ENCODE measurements around the gene ASIC4.
A peak's percentile ranks its signal among the peaks of the same experiment; 100 is the strongest.

Gene ASIC4

DNA sequence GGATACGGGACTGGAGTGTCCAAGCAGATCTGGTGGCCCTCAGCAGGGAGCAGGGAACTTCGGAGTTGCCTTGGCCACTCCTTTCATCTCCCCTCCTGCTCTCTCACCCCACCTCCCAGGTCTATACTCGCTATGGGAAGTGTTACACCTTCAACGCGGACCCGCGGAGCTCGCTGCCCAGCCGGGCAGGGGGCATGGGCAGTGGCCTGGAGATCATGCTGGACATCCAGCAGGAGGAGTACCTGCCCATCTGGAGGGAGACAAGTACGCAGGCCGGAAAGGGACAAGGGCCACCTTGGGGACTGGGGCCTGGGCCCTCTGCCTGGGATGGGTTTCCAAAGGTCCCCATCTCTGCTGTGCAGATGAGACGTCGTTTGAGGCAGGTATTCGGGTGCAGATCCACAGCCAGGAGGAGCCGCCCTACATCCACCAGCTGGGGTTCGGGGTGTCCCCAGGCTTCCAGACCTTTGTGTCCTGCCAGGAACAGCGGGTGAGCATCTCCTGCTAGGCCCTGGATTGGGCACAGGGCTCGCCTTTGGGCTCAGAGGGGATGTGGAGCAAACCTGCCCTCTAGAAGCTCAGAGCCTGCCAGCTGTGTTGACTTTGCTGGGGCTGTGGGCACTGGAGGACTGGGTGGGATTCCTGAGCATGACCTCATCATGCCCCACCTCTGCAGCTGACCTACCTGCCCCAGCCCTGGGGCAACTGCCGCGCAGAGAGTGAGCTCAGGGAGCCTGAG is 17.5 kb downstream of the ASIC4 start:
- H3K4me1 ChIP-seq (ENCODE audit: control insufficient read depth, insufficient read depth, low read length) = peaks cover 13% of the 10 kb centered on the region
- H3K27ac ChIP-seq (ENCODE audit: low read depth, low read length) = no peak overlapping the region
- no peaks in the 10 kb centered on the region for H3K9me3 ChIP-seq (ENCODE audit: control insufficient read depth, insufficient read depth, low read depth, low read length)
- H3K27me3 ChIP-seq (ENCODE audit: control insufficient read depth, insufficient read depth, low read length) = peaks cover 46% of the 10 kb centered on the region
- H3K4me3 ChIP-seq (ENCODE audit: low read depth, low read length) = no peak overlapping the region
- H3K9ac ChIP-seq (ENCODE audit: low read length) = no peak overlapping the region
- H3K36me3 ChIP-seq (ENCODE audit: control insufficient read depth, insufficient read depth, low read length) = no peaks in the 10 kb centered on the region

DNA sequence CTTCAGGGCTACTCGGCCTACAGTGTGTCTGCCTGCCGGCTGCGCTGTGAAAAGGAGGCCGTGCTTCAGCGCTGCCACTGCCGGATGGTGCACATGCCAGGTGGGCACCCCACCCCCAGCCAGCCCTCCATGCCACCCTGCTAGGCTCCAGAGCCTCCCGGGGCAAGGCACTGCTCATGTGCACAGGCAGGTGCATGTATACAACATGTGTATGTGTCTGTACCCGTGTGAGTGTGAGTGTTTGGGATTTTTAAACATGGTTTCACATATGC is 18.0 kb downstream of the ASIC4 start:
- Histone ChIP-seq H3K9ac (ENCODE audit: low read length) (no peak overlapping the region), H3K27ac (ENCODE audit: low read depth, low read length) (no peak overlapping the region), H3K9me3 (ENCODE audit: control insufficient read depth, insufficient read depth, low read depth, low read length) (no peaks in the 10 kb centered on the region), H3K4me3 (ENCODE audit: low read depth, low read length) (no peak overlapping the region), H3K36me3 (ENCODE audit: control insufficient read depth, insufficient read depth, low read length) (no peaks in the 10 kb centered on the region), H3K27me3 (ENCODE audit: control insufficient read depth, insufficient read depth, low read length) (peaks cover 41% of the 10 kb centered on the region), H3K4me1 (ENCODE audit: control insufficient read depth, insufficient read depth, low read length) (peaks cover 17% of the 10 kb centered on the region)

DNA sequence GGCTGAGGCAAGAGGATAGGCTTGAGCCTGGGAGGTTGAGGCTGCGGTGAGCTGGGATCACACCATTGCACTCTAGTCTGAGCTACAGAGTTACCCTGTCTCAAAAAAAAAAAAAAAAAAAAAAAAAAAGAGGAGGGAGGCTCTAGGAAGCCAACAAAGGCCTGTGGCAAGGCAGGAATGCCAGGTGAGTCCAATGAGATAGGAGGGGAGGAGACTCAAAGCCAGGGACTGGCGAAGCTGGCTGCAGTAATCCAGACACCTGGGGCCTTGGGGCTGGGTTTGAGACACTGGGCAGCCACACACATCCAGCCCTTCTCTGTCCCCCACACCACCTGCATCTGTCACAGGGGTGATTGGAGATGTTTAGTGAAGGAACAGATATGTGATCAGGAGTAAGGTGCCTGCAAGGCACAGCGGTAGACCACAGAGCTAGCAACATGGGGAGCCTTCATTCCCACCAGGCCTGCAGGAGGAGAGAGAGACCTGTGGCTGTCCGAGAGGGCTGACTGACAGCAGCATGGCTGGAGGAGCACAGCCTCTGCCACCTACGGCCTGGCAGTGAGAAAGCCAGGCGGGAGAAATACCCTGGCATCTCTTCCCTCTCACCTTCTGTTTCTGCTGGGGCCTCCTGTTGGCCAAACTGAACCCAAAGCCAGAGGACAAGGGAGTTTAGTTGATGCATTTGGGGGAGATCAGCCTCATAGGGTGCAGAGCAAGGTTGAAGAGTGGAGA is 19.8 kb downstream of the ASIC4 start:
- no peak overlapping the region for H3K9ac ChIP-seq (ENCODE audit: low read length)
- H3K4me3 ChIP-seq (ENCODE audit: low read depth, low read length) = no peak overlapping the region
- peaks cover 34% of the 10 kb centered on the region for H3K4me1 ChIP-seq (ENCODE audit: control insufficient read depth, insufficient read depth, low read length)
- H3K27ac ChIP-seq (ENCODE audit: low read depth, low read length) = no peak overlapping the region
- no peaks in the 10 kb centered on the region for H3K9me3 ChIP-seq (ENCODE audit: control insufficient read depth, insufficient read depth, low read depth, low read length)
- peaks cover 4% of the 10 kb centered on the region for H3K36me3 ChIP-seq (ENCODE audit: control insufficient read depth, insufficient read depth, low read length)
- H3K27me3 ChIP-seq (ENCODE audit: control insufficient read depth, insufficient read depth, low read length) = peaks cover 28% of the 10 kb centered on the region

DNA sequence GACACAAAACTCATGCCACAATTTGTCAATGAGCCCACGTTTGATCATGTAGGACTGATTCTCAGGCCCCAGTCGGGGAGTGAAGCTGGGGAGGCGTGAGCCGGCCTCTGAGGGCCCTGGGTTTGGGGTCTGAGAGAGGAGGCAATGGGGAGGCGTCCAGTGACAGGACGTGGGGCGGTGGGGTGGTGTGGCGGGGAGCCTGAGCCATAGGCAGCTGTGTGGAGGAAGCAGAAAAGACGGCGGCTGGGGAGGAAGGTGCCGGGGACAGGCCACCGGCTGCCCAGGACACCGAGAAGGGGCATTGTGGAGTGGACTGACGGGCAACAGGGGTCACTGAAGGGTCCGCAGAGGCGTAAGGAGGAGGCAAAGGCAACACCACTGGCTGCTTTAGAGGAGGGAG is 22.1 kb downstream of the ASIC4 start:
- no peak overlapping the region for H3K9ac ChIP-seq (ENCODE audit: low read length)
- H3K27me3 ChIP-seq (ENCODE audit: control insufficient read depth, insufficient read depth, low read length) = peaks cover 10% of the 10 kb centered on the region; the same call in 1 of the 2 replicates
- H3K4me3 ChIP-seq (ENCODE audit: low read depth, low read length) = no peak overlapping the region
- H3K36me3 ChIP-seq (ENCODE audit: control insufficient read depth, insufficient read depth, low read length) = peaks cover 27% of the 10 kb centered on the region
- H3K9me3 ChIP-seq (ENCODE audit: control insufficient read depth, insufficient read depth, low read depth, low read length) = no peaks in the 10 kb centered on the region
- no peak overlapping the region for H3K27ac ChIP-seq (ENCODE audit: low read depth, low read length)
- peaks cover 23% of the 10 kb centered on the region for H3K4me1 ChIP-seq (ENCODE audit: control insufficient read depth, insufficient read depth, low read length)

DNA sequence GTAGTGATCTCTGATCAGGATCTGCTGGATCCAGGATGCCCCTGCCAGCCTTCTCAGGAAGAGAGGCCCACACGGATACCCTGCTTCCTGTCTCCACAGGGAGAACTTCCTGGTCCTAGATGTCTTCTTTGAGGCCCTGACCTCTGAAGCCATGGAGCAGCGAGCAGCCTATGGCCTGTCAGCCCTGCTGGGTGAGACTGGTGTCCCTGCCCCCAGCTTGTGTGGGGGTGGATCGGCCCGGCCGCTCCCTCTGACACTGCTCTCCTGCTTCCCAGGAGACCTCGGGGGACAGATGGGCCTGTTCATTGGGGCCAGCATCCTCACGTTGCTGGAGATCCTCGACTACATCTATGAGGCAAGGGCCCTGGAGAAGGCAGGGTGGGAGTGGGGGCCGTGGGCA is 22.7 kb downstream of the ASIC4 start:
- Histone ChIP-seq H3K9me3 (ENCODE audit: control insufficient read depth, insufficient read depth, low read depth, low read length) (no peaks in the 10 kb centered on the region), H3K27ac (ENCODE audit: low read depth, low read length) (no peak overlapping the region), H3K36me3 (ENCODE audit: control insufficient read depth, insufficient read depth, low read length) (peaks cover 27% of the 10 kb centered on the region), H3K4me1 (ENCODE audit: control insufficient read depth, insufficient read depth, low read length) (peaks cover 25% of the 10 kb centered on the region), H3K9ac (ENCODE audit: low read length) (no peak overlapping the region), H3K27me3 (ENCODE audit: control insufficient read depth, insufficient read depth, low read length) (peaks cover 8% of the 10 kb centered on the region; the same call in 1 of the 2 replicates), H3K4me3 (ENCODE audit: low read depth, low read length) (no peak overlapping the region)

DNA sequence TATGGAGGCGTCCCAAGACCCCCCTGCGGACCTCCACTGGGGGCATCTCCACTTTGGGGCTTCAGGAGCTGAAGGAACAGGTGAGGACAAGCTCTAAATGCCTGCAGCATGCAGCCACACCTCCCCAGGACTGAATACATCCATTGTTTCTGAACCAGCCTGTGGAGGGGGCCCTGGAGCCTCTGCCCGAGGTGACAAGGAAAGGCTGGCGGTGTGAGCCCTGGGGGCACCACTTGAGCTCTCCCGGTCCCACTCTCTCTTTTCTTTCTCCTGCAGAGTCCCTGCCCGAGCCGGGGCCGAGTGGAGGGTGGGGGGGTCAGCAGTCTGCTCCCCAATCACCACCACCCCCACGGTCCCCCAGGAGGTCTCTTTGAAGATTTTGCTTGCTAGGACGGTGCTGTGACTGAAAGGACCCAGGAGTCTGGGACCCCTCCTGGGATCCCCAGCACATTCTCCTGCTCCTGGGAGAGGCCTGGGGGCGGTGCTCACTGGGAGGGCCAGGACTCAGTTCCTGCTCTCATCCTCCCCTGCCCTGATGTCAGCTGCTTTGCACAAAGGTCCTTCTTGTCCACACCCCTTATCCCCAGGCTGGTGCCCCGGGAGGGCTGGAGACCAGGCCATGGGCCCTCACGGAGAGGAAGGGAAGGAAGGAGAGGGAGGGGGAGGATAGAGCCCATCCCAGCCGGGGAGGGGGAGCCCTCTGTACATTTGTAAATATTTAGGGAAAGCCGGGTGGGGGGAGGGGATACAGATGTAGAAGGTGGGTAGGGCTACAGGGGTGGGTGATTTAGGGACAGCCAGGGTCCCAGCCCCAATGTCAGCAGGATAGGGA is 23.6 kb downstream of the ASIC4 start:
- H3K36me3 ChIP-seq (ENCODE audit: control insufficient read depth, insufficient read depth, low read length) = peaks cover 27% of the 10 kb centered on the region
- no peaks in the 10 kb centered on the region for H3K9me3 ChIP-seq (ENCODE audit: control insufficient read depth, insufficient read depth, low read depth, low read length)
- no peak overlapping the region for H3K27ac ChIP-seq (ENCODE audit: low read depth, low read length)
- peaks cover 30% of the 10 kb centered on the region for H3K4me1 ChIP-seq (ENCODE audit: control insufficient read depth, insufficient read depth, low read length)
- H3K4me3 ChIP-seq (ENCODE audit: low read depth, low read length) = peak overlapping the region; percentile 29; the same call in 1 of the 2 replicates
- H3K27me3 ChIP-seq (ENCODE audit: control insufficient read depth, insufficient read depth, low read length) = 0 out of 2 replicates have a peak, but pooled peaks cover 2% of the 10 kb centered on the region
- H3K9ac ChIP-seq (ENCODE audit: low read length) = no peak overlapping the region

DNA sequence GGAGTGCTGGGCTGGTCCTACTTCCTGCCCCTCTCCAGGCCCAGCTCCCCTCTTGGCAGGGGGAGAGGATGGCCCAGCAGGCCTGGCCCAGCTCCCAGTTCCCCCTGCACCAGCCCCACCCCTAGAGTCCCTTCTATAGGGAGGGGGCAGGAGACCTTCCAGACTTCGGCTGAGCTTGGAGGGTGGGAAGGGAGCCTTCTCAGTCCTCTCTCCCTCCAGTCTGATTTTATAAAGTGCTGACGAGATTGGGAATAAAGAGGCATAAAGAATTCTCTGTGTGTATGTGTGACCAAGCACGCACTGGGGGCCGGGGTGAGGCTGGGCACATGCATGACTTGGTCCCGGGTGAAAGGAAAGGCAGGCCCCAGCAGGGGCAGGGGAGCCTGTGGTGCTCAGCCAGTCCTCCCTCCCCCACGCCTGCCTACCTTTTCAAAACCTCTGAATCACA is 24.2 kb downstream of the ASIC4 start:
- peaks cover 30% of the 10 kb centered on the region for H3K4me1 ChIP-seq (ENCODE audit: control insufficient read depth, insufficient read depth, low read length)
- H3K27ac ChIP-seq (ENCODE audit: low read depth, low read length) = no peak overlapping the region
- H3K4me3 ChIP-seq (ENCODE audit: low read depth, low read length) = no peak overlapping the region
- peaks cover 27% of the 10 kb centered on the region for H3K36me3 ChIP-seq (ENCODE audit: control insufficient read depth, insufficient read depth, low read length)
- H3K27me3 ChIP-seq (ENCODE audit: control insufficient read depth, insufficient read depth, low read length) = no peaks in the 10 kb centered on the region
- H3K9me3 ChIP-seq (ENCODE audit: control insufficient read depth, insufficient read depth, low read depth, low read length) = no peaks in the 10 kb centered on the region
- no peak overlapping the region for H3K9ac ChIP-seq (ENCODE audit: low read length)

DNA sequence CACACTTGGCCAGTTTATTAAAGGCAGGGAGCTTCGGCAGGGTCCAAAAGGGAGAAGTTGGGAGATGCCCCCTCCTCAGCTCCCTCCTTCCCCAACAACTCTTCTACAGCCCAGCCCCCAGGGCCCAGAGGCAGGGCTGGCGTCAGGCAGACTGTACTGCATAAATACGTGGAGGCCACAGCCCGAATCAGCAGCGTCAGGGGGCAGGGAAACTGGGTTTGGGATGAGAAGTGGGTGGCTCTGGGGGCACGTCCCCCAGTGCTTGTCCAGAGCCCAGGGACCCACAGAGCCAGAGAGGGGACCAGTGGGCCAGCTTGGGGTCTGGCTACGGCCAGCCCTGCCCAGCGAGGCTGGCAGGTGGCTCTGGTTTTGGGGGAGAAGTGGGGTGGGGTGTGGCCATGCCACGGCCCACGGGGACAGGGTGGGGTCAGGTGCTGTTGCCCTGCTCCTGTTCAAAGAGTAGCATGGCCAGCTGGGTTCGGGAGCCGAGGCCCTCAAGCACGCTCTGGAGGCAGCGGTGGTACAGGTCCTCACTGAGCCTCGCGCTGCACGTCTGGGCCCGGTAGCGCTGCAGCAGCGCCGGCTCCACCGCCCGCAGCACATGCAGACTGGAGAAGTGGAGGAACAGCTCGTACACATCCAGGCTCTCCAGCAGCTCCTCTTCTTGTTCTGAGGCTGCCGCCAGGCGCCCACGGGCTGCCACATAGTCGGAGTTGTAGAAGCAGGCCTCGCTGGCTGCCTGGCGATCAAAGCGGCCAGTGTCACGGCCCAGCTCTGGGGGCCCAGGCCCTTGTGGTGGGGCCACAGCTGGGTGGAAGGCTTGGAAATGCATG is 24.9 kb downstream of the ASIC4 start:
- H3K4me3 ChIP-seq (ENCODE audit: low read depth, low read length) = no peak overlapping the region
- no peak overlapping the region for H3K9ac ChIP-seq (ENCODE audit: low read length)
- peaks cover 27% of the 10 kb centered on the region for H3K36me3 ChIP-seq (ENCODE audit: control insufficient read depth, insufficient read depth, low read length)
- H3K27ac ChIP-seq (ENCODE audit: low read depth, low read length) = no peak overlapping the region
- peaks cover 3% of the 10 kb centered on the region; the same call in 1 of the 2 replicates for H3K27me3 ChIP-seq (ENCODE audit: control insufficient read depth, insufficient read depth, low read length)
- H3K9me3 ChIP-seq (ENCODE audit: control insufficient read depth, insufficient read depth, low read depth, low read length) = no peaks in the 10 kb centered on the region
- peaks cover 30% of the 10 kb centered on the region for H3K4me1 ChIP-seq (ENCODE audit: control insufficient read depth, insufficient read depth, low read length)

DNA sequence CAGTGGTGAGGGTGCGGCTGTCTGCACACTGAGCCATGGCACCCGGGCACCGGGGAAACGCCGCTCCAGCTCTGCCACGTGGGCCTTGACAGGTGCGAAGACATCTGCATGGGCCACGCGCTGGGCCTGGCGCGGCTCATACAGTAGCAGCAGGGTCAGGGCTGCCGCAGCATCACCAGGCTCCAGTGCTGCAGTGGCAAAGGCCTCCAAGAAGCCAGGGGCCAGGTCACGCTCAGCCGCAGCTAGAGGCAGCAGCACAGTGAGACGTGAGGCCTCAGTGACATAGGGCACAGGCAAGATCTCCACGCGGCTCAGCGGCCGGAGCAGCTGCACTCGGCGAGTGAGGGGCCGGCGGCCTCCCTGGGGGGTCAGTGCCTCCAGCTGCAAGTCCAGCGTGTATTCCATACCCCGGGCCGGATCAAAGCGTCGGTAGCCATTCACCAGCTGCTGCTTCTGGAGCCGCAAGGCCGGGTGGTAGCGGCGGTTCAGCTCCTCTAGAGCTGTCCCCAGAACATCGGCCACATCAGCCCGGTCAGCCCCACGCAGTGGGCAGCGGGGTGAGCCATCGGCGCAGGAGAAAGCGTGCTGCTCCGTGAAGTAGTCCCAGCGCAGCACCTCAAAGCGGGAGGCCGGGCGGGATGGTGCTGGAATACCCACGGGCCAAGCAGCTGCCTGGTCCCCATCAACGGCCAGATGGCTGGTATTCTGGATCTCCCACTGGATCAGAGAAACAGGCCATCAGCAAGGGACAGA is 25.8 kb downstream of the ASIC4 start:
- Histone ChIP-seq H3K4me1 (ENCODE audit: control insufficient read depth, insufficient read depth, low read length) (peaks cover 34% of the 10 kb centered on the region), H3K9ac (ENCODE audit: low read length) (no peak overlapping the region), H3K27ac (ENCODE audit: low read depth, low read length) (no peak overlapping the region), H3K4me3 (ENCODE audit: low read depth, low read length) (no peak overlapping the region), H3K9me3 (ENCODE audit: control insufficient read depth, insufficient read depth, low read depth, low read length) (no peaks in the 10 kb centered on the region), H3K27me3 (ENCODE audit: control insufficient read depth, insufficient read depth, low read length) (peaks cover 12% of the 10 kb centered on the region), H3K36me3 (ENCODE audit: control insufficient read depth, insufficient read depth, low read length) (peaks cover 27% of the 10 kb centered on the region)

Measured in HUES6 (cell line).